Measurements from ENCODE around the gene TNFSF15. TPM values are rescaled to one million over a fixed set of nuclear protein-coding genes. Genes with fewer than 3 reads are reported as not detected.

TNFSF15 gene
- polyA plus RNA-seq, 3 donors, result 0.07 to 1.1 (median 0.11) TPM

- H3K27me3 ChIP-seq (ENCODE audit: control insufficient read depth in 2 of 2, insufficient read depth in 2 of 2, low read length in 2 of 2), result no peaks in the 10 kb centered on the region
- peaks cover 12 to 15% of the 10 kb centered on the region in 2 donors for H3K4me1 ChIP-seq (ENCODE audit: control insufficient read depth in 1 of 2, insufficient read depth in 2 of 2, low read length in 2 of 2)
- H3K9ac ChIP-seq (ENCODE audit: insufficient read depth, low read length, poor library complexity, severe bottlenecking), result no peak overlapping the region
- peaks cover 0 to 2% of the 10 kb centered on the region in 2 donors for H3K36me3 Mint-ChIP-seq
- peak overlapping the region in 1 of 2 donors; percentile 27 for H3K4me3 Mint-ChIP-seq
- H3K4me3 ChIP-seq (replicated peaks in 1 of 3; ENCODE audit: low read depth in 2 of 3, low read length in 3 of 3), result no peak overlapping the region
- no CpG with 5 or more reads among the region's 6 CpGs for WGBS (ENCODE audit: insufficient coverage)
- no peaks in the 10 kb centered on the region for H3K9me3 Mint-ChIP-seq
- peaks cover 2 to 3% (median 2%) of the 10 kb centered on the region in 3 donors for H3K27me3 Mint-ChIP-seq (ENCODE audit: low read depth in 3 of 3)
- no peak overlapping the region for H3K27ac Mint-ChIP-seq
- DNase-seq, result peak in 1 of 3 donors; percentile 16
- no peaks in the 10 kb centered on the region for H3K9me3 ChIP-seq (replicated peaks in 1 of 2; ENCODE audit: control insufficient read depth in 1 of 2, insufficient read depth in 1 of 2, low read length in 2 of 2)
- H3K4me2 ChIP-seq (replicated peaks; ENCODE audit: extremely low read depth, low read length, poor library complexity, severe bottlenecking), result peak overlapping the region; percentile 3
- H3K36me3 ChIP-seq (replicated peaks in 1 of 2; ENCODE audit: control insufficient read depth in 1 of 2, insufficient read depth in 2 of 2, low read length in 2 of 2), result no peaks in the 10 kb centered on the region
- no peaks in the 10 kb centered on the region for H4K20me1 ChIP-seq (ENCODE audit: insufficient read depth, low read length)
- H2AFZ ChIP-seq (ENCODE audit: insufficient read depth, low read depth, low read length, poor library complexity, severe bottlenecking), result no peak overlapping the region
- no peak overlapping the region for H3K27ac ChIP-seq (ENCODE audit: low read depth in 1 of 2, low read length in 2 of 2)
- intact Hi-C loops (cut with micrococcal nuclease), result no loop called here
- TF ChIP-seq CTCF (IDR thresholded peaks at IDR 0.05), result no peak
- peaks cover 16% of the 10 kb centered on the region for H3K4me1 Mint-ChIP-seq
- no peaks in the 10 kb centered on the region for H3K79me2 ChIP-seq (ENCODE audit: insufficient read depth, low read length)
Measured at GRCh38 chr9:114745108-114745848, 60.6 kb downstream of the TNFSF15 start.

- Histone ChIP-seq H3K27ac (ENCODE audit: low read depth in 1 of 2, low read length in 2 of 2) (no peak overlapping the region), H2AFZ (ENCODE audit: insufficient read depth, low read depth, low read length, poor library complexity, severe bottlenecking) (no peak overlapping the region), H3K9me3 (replicated peaks in 1 of 2; ENCODE audit: control insufficient read depth in 1 of 2, insufficient read depth in 1 of 2, low read length in 2 of 2) (no peaks in the 10 kb centered on the region), H4K20me1 (ENCODE audit: insufficient read depth, low read length) (no peaks in the 10 kb centered on the region), H3K36me3 (replicated peaks in 1 of 2; ENCODE audit: control insufficient read depth in 1 of 2, insufficient read depth in 2 of 2, low read length in 2 of 2) (no peaks in the 10 kb centered on the region), H3K79me2 (ENCODE audit: insufficient read depth, low read length) (no peaks in the 10 kb centered on the region), H3K4me2 (replicated peaks; ENCODE audit: extremely low read depth, low read length, poor library complexity, severe bottlenecking) (no peak overlapping the region), H3K9ac (ENCODE audit: insufficient read depth, low read length, poor library complexity, severe bottlenecking) (no peak overlapping the region), H3K4me1 (ENCODE audit: control insufficient read depth in 1 of 2, insufficient read depth in 2 of 2, low read length in 2 of 2) (peaks cover 14 to 22% of the 10 kb centered on the region in 2 donors), H3K4me3 (replicated peaks in 1 of 3; ENCODE audit: low read depth in 2 of 3, low read length in 3 of 3) (no peak overlapping the region), H3K27me3 (ENCODE audit: control insufficient read depth in 2 of 2, insufficient read depth in 2 of 2, low read length in 2 of 2) (no peaks in the 10 kb centered on the region)
- WGBS (ENCODE audit: insufficient coverage), result no CpG with 5 or more reads among the region's 3 CpGs
- intact Hi-C loops (cut with micrococcal nuclease), result no loop called here
- DNase-seq, result no peak
- Mint-ChIP-seq H3K36me3 (peaks cover 0 to 2% of the 10 kb centered on the region in 2 donors), H3K27ac (no peak overlapping the region), H3K27me3 (ENCODE audit: low read depth in 3 of 3) (peaks cover 0 to 3% (median 2%) of the 10 kb centered on the region in 3 donors), H3K9me3 (no peaks in the 10 kb centered on the region), H3K4me1 (peaks cover 26% of the 10 kb centered on the region), H3K4me3 (no peak overlapping the region)
- TF ChIP-seq CTCF (IDR thresholded peaks at IDR 0.05), result no peak
Measured at GRCh38 chr9:114743446-114743845, 62.4 kb downstream of the TNFSF15 start.

All from CD14-positive monocyte (primary cell).